ENCODE results near the gene NBEAL1.
"Not testable (repeated sequence)": the region's sequence is repeated elsewhere in the genome, so short reads cannot be mapped to it uniquely, and the experiment has no call there.

The NBEAL1 gene

GRCh38 chr2:203190547-203190946, 175.9 kb downstream of the NBEAL1 start:
- H3K36me3 Mint-ChIP-seq (ENCODE audit: low read depth); H3K27ac Mint-ChIP-seq; ATAC-seq; H3K9me3 Mint-ChIP-seq; DNase-seq; H3K4me3 Mint-ChIP-seq; H3K4me1 Mint-ChIP-seq; H3K27me3 Mint-ChIP-seq: not testable (repeated sequence)

- H3K9me3 Mint-ChIP-seq, ATAC-seq, H3K4me3 Mint-ChIP-seq: not testable (repeated sequence)
Observed at GRCh38 chr2:203191026-203191425, 176.4 kb downstream of the NBEAL1 start.

GRCh38 chr2:203191961-203192360, 177.3 kb downstream of the NBEAL1 start:
- Mint-ChIP-seq H3K9me3 (no peaks in the 10 kb centered on the region), H3K36me3 (ENCODE audit: low read depth) (peaks cover 9% of the 10 kb centered on the region), H3K4me1 (no peaks in the 10 kb centered on the region), H3K27me3 (no peaks in the 10 kb centered on the region), H3K4me3 (no peak overlapping the region), H3K27ac (no peak overlapping the region)
- no peak for DNase-seq
- no peak for ATAC-seq

More at GRCh38 chr2:203191026-203191425, 176.4 kb downstream of the NBEAL1 start:
- H3K36me3 Mint-ChIP-seq (ENCODE audit: low read depth); DNase-seq; H3K4me1 Mint-ChIP-seq; H3K27me3 Mint-ChIP-seq; H3K27ac Mint-ChIP-seq: not testable (repeated sequence)

GRCh38 chr2:203195331-203196036, 180.8 kb downstream of the NBEAL1 start:
- Mint-ChIP-seq H3K9me3 (no peaks in the 10 kb centered on the region), H3K4me3 (no peak overlapping the region), H3K4me1 (no peaks in the 10 kb centered on the region), H3K27me3 (no peaks in the 10 kb centered on the region), H3K27ac (no peak overlapping the region), H3K36me3 (ENCODE audit: low read depth) (peaks cover 3% of the 10 kb centered on the region)
- ATAC-seq = no peak
- no peak for DNase-seq

GRCh38 chr2:203200866-203201265, 186.2 kb downstream of the NBEAL1 start:
- Mint-ChIP-seq H3K9me3 (no peaks in the 10 kb centered on the region), H3K27ac (no peak overlapping the region), H3K4me3 (no peak overlapping the region), H3K4me1 (no peaks in the 10 kb centered on the region), H3K27me3 (no peaks in the 10 kb centered on the region), H3K36me3 (ENCODE audit: low read depth) (peaks cover 2% of the 10 kb centered on the region)
- ATAC-seq = no peak
- DNase-seq = no peak

GRCh38 chr2:203201426-203201825, 186.8 kb downstream of the NBEAL1 start:
- Mint-ChIP-seq H3K27ac (no peak overlapping the region), H3K4me1 (no peaks in the 10 kb centered on the region), H3K36me3 (ENCODE audit: low read depth) (peaks cover 7% of the 10 kb centered on the region), H3K27me3 (no peaks in the 10 kb centered on the region), H3K9me3 (no peaks in the 10 kb centered on the region), H3K4me3 (no peak overlapping the region)
- ATAC-seq (no peak), DNase-seq (no peak)

- Mint-ChIP-seq H3K27ac (no peak overlapping the region), H3K27me3 (no peaks in the 10 kb centered on the region), H3K9me3 (no peaks in the 10 kb centered on the region), H3K4me1 (no peaks in the 10 kb centered on the region), H3K4me3 (no peak overlapping the region), H3K36me3 (ENCODE audit: low read depth) (peaks cover 7% of the 10 kb centered on the region)
- ATAC-seq = no peak
- no peak for DNase-seq
Observed at GRCh38 chr2:203209538-203209937, 194.9 kb downstream of the NBEAL1 start.

GRCh38 chr2:203225423-203226039, 210.9 kb downstream of the NBEAL1 start:
- ATAC-seq = peak; percentile 46
- Mint-ChIP-seq H3K9me3 (no peaks in the 10 kb centered on the region), H3K4me1 (no peaks in the 10 kb centered on the region), H3K36me3 (ENCODE audit: low read depth) (no peaks in the 10 kb centered on the region), H3K27ac (no peak overlapping the region), H3K4me3 (no peak overlapping the region), H3K27me3 (no peaks in the 10 kb centered on the region)
- peak; percentile 20 for DNase-seq

- H3K36me3 Mint-ChIP-seq (ENCODE audit: low read depth); ATAC-seq; H3K27ac Mint-ChIP-seq; DNase-seq; H3K9me3 Mint-ChIP-seq; H3K4me1 Mint-ChIP-seq; H3K27me3 Mint-ChIP-seq; H3K4me3 Mint-ChIP-seq: not testable (repeated sequence)
Observed at GRCh38 chr2:203229674-203230073, 215.0 kb downstream of the NBEAL1 start.

- peak overlapping the region; percentile 100 for H3K4me3 Mint-ChIP-seq
- DNase-seq (no peak), ATAC-seq (no peak)
- H3K4me1 Mint-ChIP-seq = peaks cover 30% of the 10 kb centered on the region
- no peaks in the 10 kb centered on the region for H3K9me3 Mint-ChIP-seq
- H3K27ac Mint-ChIP-seq = peak overlapping the region; percentile 85
- H3K36me3 Mint-ChIP-seq (ENCODE audit: low read depth) = peaks cover 14% of the 10 kb centered on the region
- H3K27me3 Mint-ChIP-seq = peaks cover 1% of the 10 kb centered on the region
Observed at GRCh38 chr2:203237346-203238238, 222.9 kb downstream of the NBEAL1 start.

- Mint-ChIP-seq H3K4me1 (peaks cover 35% of the 10 kb centered on the region), H3K36me3 (ENCODE audit: low read depth) (peaks cover 19% of the 10 kb centered on the region), H3K27ac (peak overlapping the region; percentile 85), H3K27me3 (peaks cover 1% of the 10 kb centered on the region), H3K4me3 (peak overlapping the region; percentile 100), H3K9me3 (no peaks in the 10 kb centered on the region)
- no peak for DNase-seq
- no peak for ATAC-seq
Observed at GRCh38 chr2:203238292-203238703, 223.6 kb downstream of the NBEAL1 start.

- DNase-seq (peak; percentile 97), ATAC-seq (peak; percentile 91)
- Mint-ChIP-seq H3K4me3 (peak within 1 kb of the TSS; percentile 100), H3K9me3 (no peaks in the 10 kb centered on the region), H3K27ac (peak within 1 kb of the TSS; percentile 100), H3K36me3 (ENCODE audit: low read depth) (peaks cover 21% of the 10 kb centered on the region), H3K4me1 (peaks cover 35% of the 10 kb centered on the region), H3K27me3 (peaks cover 1% of the 10 kb centered on the region)
Observed at GRCh38 chr2:203238704-203239526, 224.2 kb downstream of the NBEAL1 start, which contains the start of gene CYP20A1. CYP20A1 (plus strand) TSS chr2:203239018; CDS start chr2:203239063, 45 bp downstream.

GRCh38 chr2:203240491-203240890, 225.8 kb downstream of the NBEAL1 start:
- no peak for ATAC-seq
- Mint-ChIP-seq H3K4me1 (peaks cover 37% of the 10 kb centered on the region), H3K36me3 (ENCODE audit: low read depth) (peaks cover 26% of the 10 kb centered on the region), H3K27me3 (peaks cover 1% of the 10 kb centered on the region), H3K4me3 (peak overlapping the region; percentile 100), H3K9me3 (no peaks in the 10 kb centered on the region), H3K27ac (peak overlapping the region; percentile 100)
- no peak for DNase-seq

GRCh38 chr2:203242518-203242917, 227.8 kb downstream of the NBEAL1 start:
- Mint-ChIP-seq H3K4me1 (peaks cover 45% of the 10 kb centered on the region), H3K27ac (no peak overlapping the region), H3K27me3 (peaks cover 1% of the 10 kb centered on the region), H3K4me3 (no peak overlapping the region), H3K9me3 (no peaks in the 10 kb centered on the region), H3K36me3 (ENCODE audit: low read depth) (peaks cover 33% of the 10 kb centered on the region)
- DNase-seq (no peak), ATAC-seq (no peak)
